K562 (cell line): ENCODE results near the gene NPB. TPM values are rescaled to one million over a fixed set of nuclear protein-coding genes. Genes with fewer than 3 reads are reported as not detected.

Source experiments
- polyA plus RNA-seq, 8 experiments: library from polyadenylated mRNA; depleted of rRNA in 4 of 8; stranded (reverse) in 5 of 8; unstranded in 3 of 8; fragments of >200 nt; fragmentation: Nextera tagmentation in 2 of 8; fragmentation: Illumina TruSeq in 1 of 8; extraction: Ambion mirVana in 2 of 8; extraction: Trizol in 1 of 8; gene quantifications; 2 replicates each; pipeline versions ENCODE4 v1.2.1 to v1.2.3, GENCODE V29; 2011 to 2014; ENCODE audit warnings: inconsistent platforms in 1 of 8, missing spikeins in 1 of 8
- total RNA-seq, 7 experiments: library from RNA; depleted of rRNA in 6 of 7; stranded (reverse); fragments of >200 nt in 6 of 7; fragmentation: Illumina TruSeq in 2 of 7; extraction: Trizol in 2 of 7; gene quantifications; 2 replicates each; pipeline versions ENCODE4 v1.2.1 to v1.2.3, GENCODE V29; 2011 to 2021; ENCODE audit warnings: low replicate concordance in 1 of 7
- TF ChIP-seq, protein P1 (sequence below): fragments of 200-600 bp; sonication (generic); IDR thresholded peaks from one replicate; pipeline ENCODE4 v1.6.1; 2012; ENCODE audit warnings: mild to moderate bottlenecking, low read depth, low read length, inconsistent platforms

NPB gene
- total and polyA plus RNA-seq, 9 of the 15 experiments (the other 6 are each of a cell fraction or from before 2014, with no cell fraction given), result 0.03 to 0.61 (median 0.14) TPM; not detected in 2

DNA sequence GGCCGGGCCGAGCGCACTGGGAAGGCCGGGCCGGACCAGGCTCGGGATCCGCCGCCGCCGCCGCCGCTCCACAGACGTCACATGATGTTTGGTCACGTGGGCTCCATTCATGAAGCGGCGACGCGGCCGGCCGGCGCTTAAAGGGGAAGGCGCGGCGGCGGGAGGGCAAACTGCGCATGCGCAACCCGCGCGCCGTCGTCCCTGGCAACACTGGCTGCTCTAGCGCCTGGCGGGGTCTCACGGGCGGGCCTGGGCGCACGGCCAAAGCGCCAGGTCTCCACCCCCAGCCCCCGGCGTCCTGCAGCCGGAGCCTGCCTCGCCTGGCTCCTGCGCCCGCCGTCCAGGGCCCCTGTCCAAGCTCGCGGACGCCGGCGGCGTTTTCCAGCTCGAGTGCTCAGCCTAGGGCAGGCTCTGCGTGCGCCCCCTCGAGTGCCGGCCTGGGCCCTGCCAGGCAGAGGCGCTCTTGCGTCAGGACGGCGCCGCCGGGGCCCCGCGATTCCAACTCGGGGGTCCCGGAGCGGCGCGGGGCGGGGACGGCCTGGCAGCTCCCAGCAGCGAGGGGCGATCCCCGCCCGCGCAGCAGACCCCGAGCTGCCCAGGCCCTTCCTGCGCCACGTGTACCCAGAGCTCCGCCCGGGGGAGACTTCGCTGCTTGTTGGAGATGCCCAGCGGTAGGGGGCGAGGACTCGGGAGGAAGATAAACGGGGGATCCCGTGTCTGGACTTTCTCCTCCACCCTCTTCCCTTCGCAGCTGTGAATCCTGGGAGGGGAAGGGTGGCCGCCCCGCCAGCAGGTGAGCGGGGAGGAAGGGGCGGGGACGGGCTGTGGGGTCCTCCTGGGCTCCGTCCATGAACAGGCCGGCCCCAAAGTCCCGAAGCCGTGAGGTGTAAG is 25.9 kb downstream of the NPB start, which contains the start of gene MAFG (continued):
- TF ChIP-seq, protein P1, sequence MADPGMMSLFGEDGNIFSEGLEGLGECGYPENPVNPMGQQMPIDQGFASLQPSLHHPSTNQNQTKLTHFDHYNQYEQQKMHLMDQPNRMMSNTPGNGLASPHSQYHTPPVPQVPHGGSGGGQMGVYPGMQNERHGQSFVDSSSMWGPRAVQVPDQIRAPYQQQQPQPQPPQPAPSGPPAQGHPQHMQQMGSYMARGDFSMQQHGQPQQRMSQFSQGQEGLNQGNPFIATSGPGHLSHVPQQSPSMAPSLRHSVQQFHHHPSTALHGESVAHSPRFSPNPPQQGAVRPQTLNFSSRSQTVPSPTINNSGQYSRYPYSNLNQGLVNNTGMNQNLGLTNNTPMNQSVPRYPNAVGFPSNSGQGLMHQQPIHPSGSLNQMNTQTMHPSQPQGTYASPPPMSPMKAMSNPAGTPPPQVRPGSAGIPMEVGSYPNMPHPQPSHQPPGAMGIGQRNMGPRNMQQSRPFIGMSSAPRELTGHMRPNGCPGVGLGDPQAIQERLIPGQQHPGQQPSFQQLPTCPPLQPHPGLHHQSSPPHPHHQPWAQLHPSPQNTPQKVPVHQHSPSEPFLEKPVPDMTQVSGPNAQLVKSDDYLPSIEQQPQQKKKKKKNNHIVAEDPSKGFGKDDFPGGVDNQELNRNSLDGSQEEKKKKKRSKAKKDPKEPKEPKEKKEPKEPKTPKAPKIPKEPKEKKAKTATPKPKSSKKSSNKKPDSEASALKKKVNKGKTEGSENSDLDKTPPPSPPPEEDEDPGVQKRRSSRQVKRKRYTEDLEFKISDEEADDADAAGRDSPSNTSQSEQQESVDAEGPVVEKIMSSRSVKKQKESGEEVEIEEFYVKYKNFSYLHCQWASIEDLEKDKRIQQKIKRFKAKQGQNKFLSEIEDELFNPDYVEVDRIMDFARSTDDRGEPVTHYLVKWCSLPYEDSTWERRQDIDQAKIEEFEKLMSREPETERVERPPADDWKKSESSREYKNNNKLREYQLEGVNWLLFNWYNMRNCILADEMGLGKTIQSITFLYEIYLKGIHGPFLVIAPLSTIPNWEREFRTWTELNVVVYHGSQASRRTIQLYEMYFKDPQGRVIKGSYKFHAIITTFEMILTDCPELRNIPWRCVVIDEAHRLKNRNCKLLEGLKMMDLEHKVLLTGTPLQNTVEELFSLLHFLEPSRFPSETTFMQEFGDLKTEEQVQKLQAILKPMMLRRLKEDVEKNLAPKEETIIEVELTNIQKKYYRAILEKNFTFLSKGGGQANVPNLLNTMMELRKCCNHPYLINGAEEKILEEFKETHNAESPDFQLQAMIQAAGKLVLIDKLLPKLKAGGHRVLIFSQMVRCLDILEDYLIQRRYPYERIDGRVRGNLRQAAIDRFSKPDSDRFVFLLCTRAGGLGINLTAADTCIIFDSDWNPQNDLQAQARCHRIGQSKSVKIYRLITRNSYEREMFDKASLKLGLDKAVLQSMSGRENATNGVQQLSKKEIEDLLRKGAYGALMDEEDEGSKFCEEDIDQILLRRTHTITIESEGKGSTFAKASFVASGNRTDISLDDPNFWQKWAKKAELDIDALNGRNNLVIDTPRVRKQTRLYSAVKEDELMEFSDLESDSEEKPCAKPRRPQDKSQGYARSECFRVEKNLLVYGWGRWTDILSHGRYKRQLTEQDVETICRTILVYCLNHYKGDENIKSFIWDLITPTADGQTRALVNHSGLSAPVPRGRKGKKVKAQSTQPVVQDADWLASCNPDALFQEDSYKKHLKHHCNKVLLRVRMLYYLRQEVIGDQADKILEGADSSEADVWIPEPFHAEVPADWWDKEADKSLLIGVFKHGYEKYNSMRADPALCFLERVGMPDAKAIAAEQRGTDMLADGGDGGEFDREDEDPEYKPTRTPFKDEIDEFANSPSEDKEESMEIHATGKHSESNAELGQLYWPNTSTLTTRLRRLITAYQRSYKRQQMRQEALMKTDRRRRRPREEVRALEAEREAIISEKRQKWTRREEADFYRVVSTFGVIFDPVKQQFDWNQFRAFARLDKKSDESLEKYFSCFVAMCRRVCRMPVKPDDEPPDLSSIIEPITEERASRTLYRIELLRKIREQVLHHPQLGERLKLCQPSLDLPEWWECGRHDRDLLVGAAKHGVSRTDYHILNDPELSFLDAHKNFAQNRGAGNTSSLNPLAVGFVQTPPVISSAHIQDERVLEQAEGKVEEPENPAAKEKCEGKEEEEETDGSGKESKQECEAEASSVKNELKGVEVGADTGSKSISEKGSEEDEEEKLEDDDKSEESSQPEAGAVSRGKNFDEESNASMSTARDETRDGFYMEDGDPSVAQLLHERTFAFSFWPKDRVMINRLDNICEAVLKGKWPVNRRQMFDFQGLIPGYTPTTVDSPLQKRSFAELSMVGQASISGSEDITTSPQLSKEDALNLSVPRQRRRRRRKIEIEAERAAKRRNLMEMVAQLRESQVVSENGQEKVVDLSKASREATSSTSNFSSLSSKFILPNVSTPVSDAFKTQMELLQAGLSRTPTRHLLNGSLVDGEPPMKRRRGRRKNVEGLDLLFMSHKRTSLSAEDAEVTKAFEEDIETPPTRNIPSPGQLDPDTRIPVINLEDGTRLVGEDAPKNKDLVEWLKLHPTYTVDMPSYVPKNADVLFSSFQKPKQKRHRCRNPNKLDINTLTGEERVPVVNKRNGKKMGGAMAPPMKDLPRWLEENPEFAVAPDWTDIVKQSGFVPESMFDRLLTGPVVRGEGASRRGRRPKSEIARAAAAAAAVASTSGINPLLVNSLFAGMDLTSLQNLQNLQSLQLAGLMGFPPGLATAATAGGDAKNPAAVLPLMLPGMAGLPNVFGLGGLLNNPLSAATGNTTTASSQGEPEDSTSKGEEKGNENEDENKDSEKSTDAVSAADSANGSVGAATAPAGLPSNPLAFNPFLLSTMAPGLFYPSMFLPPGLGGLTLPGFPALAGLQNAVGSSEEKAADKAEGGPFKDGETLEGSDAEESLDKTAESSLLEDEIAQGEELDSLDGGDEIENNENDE, result no peak
